Middle frontal gyrus (tissue), 1 donor: ENCODE data around the gene GSTP1.
A peak's percentile ranks its signal among the peaks of the same experiment; 100 is the strongest.
"Not testable (repeated sequence)": the region's sequence is repeated elsewhere in the genome, so short reads cannot be mapped to it uniquely, and the experiment has no call there.

Experiments used
- DNase-seq: peaks from one replicate; pipeline ENCODE4 v3.0.0-alpha.2; 2015; ENCODE audit warnings: low spot score; ENCODE audit errors: extremely low spot score

The GSTP1 gene

GRCh38 chr11:67614730-67615714 is 31.4 kb downstream of the GSTP1 start:
- no peak for DNase-seq

DNA sequence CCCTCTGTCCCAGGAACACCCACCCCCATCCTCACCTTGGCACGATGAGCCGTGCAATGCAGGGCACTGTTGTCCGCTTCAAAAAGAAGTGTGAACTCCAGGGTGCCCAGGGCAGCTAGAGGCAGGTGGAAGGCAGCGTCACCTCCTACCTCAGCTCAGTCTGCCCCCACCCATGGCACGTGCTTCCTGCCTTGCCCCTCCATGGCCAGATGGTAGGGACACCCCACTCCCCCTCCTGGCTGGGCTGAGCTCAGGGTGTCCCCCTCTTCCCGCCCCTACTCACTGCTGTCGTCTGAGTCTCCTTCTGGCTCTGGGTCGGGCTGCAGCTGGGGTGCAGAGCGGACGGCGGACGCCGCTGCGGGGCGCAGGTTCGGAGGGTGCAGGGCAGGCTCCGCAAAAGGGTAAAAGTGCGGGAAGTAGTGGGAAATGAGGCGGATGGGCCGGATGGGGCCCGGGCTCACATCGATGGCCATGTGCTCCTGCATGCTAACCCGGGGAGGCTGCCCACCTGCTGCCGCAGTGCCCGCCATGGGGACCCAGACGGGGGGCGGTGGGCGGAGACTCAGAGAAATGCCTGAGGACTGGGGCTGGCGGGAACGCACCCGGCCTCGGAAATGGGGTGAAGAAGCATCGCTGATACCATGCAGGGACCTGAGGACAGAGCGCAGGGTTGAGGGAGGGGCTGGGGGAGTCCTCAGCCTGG is 32.3 kb downstream of the GSTP1 start:
- no peak for DNase-seq

DNA sequence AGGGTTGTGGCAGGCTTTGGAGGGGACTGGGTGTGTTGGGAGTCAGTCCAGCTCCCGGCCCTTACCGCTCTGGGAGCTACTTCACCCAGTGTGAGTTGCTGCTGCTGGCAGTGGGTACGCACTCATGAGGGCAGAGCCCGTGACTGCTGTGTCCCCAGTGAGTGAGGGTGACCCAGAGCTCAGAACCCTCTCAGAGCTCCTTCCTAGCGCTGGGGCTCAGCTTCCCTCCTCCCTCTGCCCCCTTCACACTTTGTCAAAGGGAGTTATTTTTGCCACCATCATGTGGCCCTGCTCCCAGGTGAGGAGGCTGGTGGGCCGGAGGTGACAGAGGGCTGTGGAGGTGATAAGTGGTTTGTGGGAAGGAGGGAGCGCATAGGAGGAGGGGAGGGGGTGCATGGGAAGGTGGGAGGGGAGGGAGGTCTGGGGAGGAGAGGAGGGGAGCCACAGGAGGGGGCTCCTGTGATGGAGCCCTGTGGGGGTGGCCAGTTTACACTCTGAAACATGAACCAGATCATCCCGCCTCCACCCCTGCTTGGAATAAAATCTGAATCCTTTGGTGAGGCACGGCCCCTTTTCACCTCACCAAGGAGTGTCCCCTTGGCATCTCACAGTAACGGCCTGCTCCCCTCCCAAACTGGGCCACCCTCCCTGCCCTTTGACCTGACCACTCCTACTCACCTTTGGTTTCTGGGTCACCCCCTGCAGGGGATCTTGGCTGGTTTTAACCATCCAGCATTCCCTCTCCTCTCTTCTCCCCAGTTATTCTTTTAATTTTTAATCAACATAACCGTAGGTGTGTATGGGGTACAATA is 33.0 kb downstream of the GSTP1 start:
- DNase-seq = no peak

DNA sequence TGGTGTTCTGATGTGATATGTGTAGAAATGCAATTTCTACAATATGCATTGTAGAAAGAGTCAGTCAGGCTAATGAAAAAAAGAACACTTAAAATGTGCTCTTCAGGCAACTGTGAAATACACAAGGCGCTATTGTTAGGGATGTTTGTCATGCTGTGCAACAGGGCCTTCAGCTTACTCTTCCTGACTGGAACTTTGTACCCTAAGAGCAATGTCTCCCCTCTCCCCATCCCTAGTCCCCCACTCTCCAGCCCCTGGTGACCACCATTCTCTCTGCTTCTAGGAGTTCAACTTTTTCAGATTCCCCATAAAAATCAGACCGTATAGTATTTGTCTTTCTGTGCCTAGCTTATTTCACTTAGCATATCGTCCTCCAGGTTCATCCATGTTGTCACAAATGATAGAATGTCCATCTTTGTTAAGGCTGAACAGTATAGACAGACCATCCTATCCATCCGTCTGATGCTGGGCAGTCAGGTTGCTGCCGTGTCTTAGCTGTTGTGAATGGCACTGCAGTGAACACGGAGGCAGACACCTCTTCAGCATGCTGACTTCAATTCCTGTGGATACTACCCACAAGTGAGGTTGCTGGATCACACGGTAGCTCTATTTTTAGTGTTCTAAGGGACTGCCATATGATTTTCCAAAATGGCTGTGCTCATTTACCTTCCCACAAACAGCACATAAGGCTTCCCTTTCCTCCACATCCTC is 33.8 kb downstream of the GSTP1 start:
- DNase-seq = no peak

GRCh38 chr11:67618901-67619659 is 35.5 kb downstream of the GSTP1 start:
- not testable (repeated sequence) for DNase-seq

DNA sequence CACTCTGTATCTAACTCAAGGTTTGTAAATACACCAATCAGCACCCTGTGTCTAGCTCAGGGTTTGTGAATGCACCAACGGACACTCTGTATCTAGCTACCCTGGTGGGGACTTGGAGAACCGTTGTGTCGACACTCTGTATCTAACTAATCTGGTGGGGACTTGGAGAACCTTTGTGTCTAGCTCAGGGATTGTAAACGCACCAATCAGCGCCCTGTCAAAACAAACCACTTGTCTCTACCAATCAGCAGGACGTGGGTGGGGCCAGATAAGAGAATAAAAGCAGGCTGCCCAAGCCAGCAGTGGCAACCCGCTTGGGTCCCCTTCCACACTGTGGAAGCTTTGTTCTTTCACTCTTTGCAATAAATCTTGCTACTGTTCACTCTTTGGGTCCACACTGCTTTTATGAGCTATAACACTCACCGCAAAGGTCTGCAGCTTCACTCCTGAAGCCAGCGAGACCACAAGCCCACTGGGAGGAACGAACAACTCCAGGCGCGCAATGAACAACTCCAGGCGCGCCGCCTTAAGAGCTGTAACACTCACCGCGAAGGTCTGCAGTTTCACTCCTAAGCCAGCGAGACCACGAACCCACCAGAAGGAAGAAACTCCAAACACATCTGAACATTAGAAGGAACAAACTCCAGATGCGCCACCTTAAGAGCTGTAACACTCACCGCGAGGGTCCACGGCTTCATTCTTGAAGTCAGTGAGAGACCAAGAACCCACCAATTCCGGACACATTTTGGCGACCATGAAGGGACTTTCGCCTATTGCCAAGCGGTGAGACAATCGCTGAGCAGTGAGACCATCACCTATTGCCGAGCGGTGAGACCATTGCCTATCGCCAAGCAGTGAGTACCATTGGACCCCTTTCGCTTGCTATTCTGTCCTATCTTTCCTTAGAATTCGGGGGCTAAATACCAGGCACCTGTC is 36.3 kb downstream of the GSTP1 start:
- DNase-seq = not testable (repeated sequence)

DNA sequence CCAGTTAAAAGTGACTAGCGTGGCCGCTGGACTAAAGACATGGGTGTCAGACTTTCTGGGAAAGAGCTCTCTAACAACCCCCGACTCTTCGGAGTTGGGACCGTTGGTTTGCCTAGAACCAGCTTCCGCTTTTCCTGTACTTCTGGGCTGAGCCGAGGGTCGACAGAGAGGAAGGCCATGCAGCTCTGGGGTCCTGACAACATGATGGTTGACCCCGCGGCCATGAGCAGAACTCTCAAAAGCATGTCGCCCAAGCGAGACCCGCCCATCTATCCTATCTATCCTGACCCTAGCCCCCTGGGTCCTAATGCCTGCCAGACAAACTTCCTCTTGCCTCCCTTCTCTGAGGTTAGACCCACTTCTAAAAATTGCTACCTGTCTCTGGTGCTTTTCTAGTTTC is 37.0 kb downstream of the GSTP1 start:
- DNase-seq = not testable (repeated sequence)

DNA sequence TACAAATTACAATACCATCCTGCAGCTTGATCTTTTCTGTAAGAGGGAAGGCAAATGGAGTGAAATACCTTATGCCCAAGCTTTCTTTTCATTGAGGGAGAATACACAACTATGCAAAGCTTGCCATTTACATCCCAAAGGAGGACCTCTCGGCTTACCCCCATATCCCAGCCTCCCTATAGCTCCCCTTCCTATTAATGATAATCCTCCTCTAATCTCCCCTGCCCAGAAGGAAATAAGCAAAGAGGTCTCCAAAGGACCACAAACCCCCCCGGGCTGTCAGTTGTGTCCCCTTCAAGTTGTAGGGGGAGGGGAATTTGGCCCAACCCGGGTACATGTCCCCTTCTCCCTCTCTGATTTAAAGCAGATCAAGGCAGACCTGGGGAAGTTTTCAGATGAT is 38.3 kb downstream of the GSTP1 start:
- DNase-seq = not testable (repeated sequence)

DNA sequence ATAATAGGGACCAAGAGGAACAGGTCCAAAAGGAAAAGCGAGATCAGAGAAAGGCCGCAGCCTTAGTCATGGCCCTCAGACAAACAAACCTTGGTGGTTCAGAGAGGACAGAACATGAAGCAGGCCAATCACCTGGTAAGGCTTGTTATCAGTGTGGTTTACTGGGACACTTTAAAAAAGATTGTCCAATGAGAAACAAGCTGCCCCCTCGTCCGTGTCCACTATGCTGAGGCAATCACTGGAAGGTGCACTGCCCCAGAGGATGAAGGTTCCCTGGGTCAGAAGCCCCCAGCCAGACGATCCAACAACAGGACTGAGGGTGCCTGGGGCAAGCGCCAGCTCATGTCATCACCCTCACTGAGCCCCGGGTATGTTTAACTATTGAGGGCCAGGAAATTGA is 39.3 kb downstream of the GSTP1 start:
- not testable (repeated sequence) for DNase-seq

DNA sequence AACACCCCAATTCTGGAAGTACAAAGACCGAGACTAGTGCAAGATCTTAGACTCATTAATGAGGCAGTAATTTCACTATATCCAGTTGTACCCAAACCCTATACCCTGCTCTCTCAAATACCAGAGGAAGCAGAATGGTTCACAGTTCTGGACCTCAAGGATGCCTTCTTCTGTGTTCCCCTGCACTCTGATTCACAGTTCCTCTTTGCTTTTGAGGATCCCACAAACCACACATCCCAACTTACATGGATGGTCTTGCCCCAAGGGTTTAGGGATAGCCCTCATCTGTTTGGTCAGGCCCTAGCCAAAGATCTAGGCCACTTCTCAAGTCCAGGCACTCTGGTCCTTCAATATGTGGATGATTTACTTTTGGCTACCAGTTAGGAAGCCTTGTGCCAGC is 40.2 kb downstream of the GSTP1 start:
- not testable (repeated sequence) for DNase-seq

DNA sequence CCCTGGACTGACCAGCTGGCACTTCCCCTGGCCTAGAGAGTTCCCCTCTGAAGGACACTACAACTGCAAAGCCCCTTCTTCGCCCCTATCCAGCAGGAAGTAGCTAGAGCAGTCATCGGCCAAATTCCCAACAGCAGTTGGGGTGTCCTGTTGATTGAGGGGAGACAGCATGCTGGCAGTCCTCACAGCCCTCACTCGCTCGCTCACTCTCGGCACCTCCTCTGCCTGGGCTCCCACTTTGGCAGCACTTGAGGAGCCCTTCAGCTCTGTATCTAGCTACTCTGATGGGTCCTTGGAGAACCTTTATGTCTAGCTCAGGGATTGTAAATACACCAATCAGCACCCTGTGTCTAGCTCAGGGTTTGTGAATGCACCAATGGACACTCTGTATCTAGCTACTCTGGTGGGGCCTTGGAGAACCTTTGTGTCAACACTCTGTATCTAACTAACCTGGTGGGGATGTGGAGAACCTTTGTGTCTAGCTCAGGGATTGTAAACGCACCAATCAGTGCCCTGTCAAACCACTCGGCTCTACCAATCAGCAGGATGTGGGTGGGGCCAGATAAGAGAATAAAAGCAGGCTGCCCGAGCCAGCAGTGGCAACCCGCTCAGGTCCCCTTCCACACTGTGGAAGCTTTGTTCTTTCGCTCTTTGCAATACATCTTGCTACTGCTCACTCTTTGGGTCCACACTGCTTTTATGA is 42.7 kb downstream of the GSTP1 start:
- DNase-seq = not testable (repeated sequence)

GRCh38 chr11:67626970-67627369 is 43.4 kb downstream of the GSTP1 start:
- no peak for DNase-seq

DNA sequence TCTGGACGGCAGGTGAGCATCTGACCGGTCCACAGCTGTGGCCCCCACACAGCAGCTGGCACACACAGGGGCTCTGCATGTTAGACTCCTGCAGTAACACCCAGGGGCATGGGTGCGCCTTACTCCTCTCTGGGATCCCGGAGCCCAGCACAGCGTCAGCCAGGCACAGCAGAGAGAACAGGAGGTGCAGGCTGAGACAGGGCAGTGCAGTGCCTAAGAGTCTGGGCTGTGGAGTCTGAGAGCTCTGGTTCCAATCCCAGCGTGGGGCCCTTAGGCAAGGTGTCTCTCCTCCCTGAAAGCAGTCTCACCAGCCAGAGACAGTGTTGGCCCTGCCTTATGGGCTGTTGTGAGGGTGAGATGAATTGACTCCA is 43.8 kb downstream of the GSTP1 start:
- no peak for DNase-seq

DNA sequence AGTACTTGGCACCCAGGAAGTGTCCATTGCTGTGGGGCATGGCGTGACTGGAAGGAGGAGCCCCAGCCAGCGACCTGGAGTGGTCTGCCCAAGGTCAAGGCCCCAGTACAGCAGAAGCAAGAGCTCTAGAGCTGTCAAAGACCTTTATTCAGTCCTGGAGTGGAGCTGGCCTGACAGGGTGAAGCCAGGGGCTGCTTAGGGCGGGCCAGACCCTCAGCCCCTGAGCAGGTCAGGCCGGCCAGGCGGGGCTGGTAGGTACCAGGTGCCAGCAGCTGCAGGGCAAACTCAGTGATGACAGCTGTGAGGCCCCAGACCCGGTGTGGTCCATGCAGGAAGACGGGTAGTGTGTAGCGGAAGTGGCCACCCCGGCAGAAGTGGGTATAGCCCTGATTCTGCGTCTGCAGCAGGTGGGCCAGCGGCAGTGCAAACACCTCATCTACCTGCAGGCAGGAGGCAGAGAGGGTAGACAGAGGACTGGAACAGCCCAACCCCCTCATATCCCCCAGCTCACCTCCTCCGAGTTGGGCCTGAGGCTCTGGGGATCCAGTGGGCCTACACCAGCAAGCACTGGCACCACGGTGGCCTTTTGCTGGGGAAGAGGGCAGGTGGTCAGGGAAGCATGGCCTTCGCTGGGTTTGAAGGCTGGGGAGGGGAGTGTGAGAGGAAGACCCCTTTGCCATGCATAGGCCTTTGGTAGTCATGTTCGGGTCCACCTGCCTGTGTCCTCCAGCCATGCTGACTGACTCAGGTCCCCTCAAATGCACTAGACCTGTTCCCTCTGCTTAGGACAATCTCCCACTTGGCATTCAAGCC is 44.4 kb downstream of the GSTP1 start:
- DNase-seq = no peak

- DNase-seq = no peak
Observed at GRCh38 chr11:67628710-67629385, 45.2 kb downstream of the GSTP1 start.

GRCh38 chr11:67629386-67630227 is 46.0 kb downstream of the GSTP1 start, which contains the start of gene NUDT8:
NUDT8 (minus strand) TSS chr11:67629937; CDS start chr11:67629911, 26 bp downstream.
- DNase-seq = peak; percentile 27
